GM23248 (cell line): ENCODE data around the gene NUMA1.

Source experiments
- EZH2 ChIP-seq: fragments of 200-600 bp; sonication (generic); IDR thresholded peaks from 2 replicates; pipeline ENCODE4 v1.6.1; 2018; ENCODE audit warnings: antibody characterized with exemption, mild to moderate bottlenecking; ENCODE audit not compliant: insufficient read depth, poor library complexity, severe bottlenecking
- EZH2phosphoT487 ChIP-seq: fragments of 200-600 bp; sonication (generic); IDR thresholded peaks from 2 replicates; pipeline ENCODE4 v1.6.1; 2018; ENCODE audit warnings: antibody characterized with exemption, moderate library complexity, mild to moderate bottlenecking, low read depth; ENCODE audit not compliant: insufficient read depth

- no peak for TF ChIP-seq EZH2
- no peak for TF ChIP-seq EZH2phosphoT487
These were observed 64.8 kb downstream of the NUMA1 start for GRCh38 chr11:72015511-72016061.
